Measurements from ENCODE around the gene CA10.

Gene CA10

DNA sequence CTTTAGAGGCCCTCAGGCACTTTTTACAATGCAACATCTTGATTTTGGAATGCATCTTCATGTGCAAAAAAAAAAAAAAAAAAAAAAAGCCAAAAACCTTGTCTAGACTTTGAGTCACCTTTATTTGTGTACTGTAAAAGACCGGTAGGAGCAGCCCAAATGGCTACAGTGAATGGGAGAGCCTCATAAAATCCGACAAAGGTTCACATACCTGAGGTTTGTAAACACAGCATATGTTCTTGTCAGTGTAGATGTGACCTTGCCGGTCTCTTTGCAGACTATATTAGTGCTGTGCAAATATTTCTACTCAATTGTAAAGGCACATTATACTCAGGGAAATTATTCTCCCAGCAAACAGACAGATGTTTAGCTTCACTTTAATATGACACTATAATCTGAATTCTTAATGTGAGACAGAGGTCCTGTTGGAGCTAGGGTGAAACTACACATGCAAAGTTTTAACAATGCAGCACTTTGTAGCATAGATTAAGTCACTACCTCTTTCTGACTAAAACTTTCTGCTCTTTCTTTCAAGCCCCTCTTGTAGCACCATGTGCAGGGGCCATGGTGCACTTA is 211.3 kb downstream of the CA10 start:
- no peak for DNase-seq (ENCODE audit: low spot score)

DNA sequence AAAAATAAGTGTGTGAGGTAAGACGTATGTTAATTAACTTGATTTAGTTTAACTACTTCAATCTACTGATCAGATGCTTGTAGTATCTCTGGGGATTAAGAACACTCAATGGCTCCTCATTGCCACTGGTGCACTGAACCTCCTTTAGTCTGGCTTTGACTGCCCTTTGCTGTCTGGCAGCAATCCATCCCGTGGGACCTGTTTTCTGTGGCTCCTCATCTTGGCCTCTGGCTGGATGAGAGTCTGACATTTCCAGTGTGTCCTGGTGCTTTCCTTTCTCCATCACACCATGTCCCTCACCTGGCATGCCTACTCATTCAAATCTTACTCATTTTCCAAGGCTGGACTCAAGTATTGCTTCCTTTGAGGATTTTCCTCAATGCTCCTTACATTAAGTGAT is 212.2 kb downstream of the CA10 start:
- DNase-seq (ENCODE audit: low spot score): no peak

DNA sequence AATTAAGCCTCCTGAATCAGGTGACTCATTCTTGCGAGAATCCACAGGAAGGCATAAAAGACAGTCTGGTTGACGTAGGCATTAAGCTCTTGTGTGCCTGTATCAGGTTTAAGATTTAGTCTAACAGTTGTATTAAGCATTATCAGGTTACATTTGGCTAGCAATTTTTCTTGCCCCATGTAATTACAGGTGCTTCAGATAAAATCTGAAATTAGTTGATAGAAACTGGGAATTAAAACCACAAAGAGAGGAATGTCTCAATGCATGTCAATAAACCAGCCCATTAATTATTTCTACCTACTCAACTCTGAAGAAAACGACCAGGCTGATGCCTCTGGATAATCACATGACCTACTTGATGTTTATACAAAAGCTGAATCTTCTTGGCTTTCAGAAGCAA is 217.2 kb downstream of the CA10 start:
- DNase-seq (ENCODE audit: low spot score): no peak

DNA sequence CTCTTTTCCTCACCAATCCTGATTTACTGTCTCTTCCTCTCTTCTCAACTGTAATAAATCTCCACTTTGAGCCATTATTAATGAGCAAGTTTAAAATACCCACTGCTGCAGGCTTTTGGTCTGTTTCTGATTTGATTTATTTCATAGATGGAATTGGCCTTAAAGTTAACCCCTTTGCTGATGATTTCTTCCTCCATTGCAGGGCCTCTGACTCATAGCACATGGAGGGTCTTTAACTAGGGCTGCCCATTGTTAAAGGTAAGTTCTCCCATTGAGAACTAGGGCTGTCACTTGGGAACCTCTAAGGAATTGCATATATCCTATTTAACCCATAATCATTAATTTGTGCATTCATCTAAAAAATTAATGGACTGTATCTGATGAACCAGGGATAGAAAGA is 221.2 kb downstream of the CA10 start:
- DNase-seq (ENCODE audit: low spot score): no peak

DNA sequence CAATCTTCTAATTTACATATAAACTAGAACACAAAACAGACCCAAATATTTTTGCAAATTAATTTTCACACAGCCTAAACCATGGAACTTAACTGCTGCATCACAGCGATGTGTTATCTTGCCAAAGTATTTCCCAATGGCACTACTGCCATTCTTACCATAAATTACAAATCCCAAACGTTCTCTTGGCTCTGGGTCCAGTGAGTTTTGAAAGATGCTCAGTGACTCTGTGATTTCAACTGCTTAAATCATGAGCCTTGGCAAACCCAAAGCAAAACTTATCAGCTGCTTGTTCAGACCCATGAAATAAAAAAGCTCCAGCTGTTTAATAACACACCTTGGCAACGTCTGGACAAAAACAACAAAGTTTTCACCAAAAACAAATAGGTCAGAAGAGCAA is 223.0 kb downstream of the CA10 start:
- DNase-seq (ENCODE audit: low spot score): no peak

DNA sequence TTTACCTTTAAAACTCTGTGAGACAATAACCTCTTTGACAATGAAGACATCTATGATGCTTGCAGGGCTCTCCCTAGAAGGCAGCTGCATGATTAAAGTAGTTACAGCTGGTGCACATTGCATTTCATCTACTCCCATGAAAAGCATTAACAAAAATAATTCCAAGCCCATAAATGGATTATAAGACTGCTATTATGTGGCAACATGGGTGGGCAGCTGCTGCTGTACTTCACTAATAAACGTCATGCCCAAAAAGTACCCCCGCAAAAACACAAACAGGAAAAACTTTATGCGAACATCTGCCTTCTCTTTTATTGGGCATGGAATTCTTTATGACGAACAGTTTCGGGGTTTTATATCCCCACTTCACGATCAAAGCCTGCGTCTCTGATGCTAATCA is 224.9 kb downstream of the CA10 start:
- DNase-seq (ENCODE audit: low spot score): no peak

DNA sequence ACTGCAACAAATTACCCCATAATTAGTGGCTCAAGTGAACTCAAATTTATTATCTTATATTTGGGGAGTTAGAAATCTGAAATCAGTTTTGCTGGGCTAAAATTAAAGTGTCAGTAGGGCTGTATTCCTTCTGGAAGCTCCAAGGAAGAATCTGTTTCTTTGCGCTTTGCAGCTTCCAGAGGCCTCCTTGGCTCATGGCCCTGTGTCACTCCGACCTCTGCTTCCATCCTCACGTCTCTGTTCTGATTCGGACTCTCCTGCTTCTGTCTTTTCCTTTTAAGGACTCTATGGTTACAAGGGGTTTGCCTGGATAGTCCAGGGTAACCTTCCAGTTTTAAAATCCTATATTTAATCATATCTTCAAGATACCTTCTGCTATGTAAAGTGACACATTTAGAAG is 232.1 kb downstream of the CA10 start:
- DNase-seq (ENCODE audit: low spot score): no peak

DNA sequence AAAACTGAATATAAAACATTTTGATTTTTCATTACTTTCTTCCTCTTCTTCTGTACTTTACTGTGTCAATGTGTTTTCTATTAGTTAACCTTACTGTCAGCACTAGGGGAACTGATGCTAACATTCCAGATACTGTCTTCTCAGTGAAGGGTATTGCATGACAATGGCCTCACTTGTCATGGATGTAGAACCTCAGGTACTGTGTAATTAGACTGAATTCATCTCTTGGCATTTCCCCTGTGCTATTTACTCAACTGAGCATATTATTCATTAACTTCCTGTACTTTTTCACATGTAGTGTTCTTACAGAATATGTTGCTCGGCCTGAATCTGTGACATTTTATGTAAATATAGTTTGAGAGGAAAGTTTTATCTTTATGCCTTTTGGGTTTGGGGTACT is 237.0 kb downstream of the CA10 start:
- DNase-seq (ENCODE audit: low spot score): no peak

DNA sequence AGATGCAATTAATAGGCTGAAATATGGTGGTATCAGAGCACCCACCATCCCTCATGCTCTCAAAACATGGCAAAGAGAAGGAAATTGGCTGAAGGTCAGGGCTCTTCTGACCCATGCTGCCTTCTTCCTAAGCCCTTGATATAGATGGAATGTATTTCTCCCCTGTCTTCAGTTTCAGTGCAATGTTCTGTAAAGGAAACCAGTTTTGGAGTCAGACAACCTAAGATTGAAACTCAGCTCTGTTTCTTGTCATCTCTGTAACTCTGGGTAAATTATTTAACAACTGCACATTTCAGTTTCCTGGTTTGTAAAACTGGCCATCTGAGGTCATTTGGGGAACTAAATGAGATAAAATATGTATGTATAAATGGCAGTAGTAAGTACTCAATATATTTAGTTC is 243.9 kb downstream of the CA10 start:
- no peak for DNase-seq (ENCODE audit: low spot score)

DNA sequence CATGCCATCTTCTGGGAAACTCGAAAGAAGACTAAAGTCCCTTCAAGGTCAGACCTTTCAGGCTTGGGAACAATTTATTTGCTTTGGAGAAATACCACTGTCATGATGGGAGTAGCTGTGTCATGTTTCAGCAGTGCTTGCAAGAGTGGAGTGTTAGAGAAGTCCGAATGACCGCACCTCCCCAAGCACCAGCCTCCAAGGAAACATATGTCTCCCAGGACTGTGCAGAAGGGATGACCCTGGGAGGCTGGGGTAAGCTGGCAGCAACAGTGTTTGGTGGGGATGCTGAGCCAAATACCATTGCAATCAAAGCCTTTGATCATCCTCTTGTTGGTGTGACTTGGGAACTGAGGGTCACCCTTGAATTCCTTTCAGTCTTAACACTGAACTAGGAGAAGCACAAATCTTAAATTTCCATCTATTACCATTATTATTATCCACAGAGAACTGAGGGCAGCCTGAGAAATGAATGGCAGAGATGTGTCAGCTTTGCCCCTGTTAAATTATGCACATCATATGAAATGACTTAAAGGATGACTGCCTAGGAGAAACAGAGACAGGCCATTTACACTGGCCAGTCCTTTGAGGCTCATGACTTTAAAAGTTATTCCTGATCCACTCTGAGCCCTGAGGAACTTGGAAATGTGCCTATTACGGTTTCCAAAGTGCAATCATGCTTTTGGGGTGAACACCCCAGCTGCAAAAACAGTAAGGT is 244.9 kb downstream of the CA10 start:
- no peak for DNase-seq (ENCODE audit: low spot score)

DNA sequence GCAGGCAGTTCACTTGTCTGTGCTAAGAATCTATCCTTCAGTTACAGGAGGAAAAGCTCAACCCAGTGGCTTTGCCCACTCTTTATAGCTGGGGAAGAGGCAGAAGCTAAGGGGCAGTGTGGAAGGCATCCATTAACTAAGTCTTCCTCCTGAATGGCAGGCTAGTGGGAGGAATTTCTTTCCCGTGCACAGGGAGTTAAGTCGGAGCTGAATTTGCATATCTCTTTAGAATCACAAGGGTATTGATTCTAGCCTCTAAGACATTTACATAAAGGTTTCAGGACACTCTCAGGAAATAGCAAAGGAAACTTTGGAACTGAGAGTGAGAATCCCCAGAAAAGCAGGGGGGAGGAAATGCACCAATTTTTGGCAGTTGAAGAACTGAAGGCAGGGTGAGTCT is 245.6 kb downstream of the CA10 start:
- DNase-seq (ENCODE audit: low spot score): no peak

DNA sequence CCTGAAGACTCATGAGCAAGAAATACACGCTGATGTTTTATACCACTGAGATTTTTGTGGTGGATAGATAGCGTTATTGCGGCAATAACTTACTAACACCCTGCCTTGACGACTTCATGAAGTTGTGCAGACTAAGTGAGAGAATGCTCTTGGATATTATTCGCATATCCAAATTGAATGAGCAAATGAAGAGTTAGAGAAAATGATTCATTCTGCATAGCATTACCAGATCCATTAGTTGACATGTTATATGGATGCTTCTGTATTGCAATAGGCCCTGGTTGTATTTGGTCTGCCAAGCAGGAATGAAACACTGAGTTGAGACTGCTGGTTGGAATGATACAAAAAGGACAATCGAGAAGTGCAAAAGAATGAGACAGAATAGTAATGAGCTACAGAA is 247.3 kb downstream of the CA10 start:
- DNase-seq (ENCODE audit: low spot score): no peak

DNA sequence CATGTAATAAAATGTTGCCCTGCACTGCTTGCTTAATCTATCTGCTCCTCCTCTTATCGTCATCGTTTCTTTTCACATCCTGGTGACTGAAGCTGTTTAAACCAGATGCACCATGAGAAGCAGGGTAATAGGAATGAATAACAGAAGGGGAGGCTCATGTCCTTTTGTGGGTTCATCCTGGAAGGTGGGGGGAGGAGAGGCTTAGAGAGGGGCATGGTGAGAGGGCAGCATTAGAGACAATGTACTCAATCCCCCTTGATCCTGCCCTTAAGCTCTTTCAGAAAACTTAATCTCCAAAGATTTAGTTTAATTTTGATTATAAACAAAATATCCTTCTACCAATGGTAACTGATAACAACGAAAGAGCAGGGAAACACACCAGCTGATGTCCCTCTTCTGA is 248.5 kb downstream of the CA10 start:
- no peak for DNase-seq (ENCODE audit: low spot score)

DNA sequence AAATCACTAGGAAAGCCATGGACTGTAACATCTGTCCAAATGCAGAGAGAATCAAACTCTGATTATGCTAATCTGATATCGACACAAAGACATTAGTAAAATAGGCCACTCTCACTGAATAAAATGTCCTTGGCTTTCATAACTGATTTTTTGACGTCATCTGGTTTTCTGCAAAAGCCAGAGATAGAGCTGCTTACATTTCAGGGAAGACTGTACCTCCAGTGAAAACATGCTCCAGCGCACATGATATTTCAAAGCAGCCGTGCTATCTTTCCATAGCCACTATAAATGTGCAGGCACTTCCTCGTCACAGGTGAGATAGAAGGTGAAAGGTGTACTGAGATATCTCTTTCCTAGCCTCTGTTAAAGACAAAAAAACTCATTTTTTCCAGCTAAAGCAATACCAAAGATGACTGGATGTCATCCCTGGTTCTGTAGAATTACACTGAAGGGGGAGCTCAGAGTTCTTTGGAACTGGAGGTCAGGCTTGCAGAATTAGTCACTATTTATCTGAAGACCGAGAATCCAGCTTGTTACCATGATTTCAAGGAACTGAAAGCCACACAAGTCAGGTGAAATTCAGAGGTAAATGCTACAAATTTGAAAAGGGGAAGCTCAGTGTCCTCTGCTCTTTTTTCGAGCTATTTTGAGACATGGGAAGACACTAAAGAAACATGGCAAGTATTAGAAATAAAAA is 249.5 kb downstream of the CA10 start:
- no peak for DNase-seq (ENCODE audit: low spot score)

DNA sequence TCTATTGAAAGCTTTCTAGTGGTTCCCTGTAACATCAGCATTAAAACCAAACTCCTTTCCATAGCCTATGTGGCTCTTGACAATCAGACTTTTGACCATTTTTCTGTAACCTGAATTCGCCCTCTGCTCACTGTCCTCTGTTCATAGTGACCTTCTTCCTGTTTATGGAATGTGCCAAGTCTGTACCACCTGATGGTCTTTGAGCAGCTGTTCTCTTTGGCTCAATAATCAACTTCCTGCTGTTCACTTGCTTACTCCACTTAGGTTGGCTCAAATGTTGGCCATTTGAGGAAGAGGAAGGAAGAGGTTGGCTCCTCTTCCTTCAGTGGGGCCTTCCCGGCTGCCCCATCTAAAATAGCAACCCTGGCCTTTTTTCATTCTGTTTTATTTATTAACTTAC is 251.5 kb downstream of the CA10 start:
- DNase-seq (ENCODE audit: low spot score): no peak

DNA sequence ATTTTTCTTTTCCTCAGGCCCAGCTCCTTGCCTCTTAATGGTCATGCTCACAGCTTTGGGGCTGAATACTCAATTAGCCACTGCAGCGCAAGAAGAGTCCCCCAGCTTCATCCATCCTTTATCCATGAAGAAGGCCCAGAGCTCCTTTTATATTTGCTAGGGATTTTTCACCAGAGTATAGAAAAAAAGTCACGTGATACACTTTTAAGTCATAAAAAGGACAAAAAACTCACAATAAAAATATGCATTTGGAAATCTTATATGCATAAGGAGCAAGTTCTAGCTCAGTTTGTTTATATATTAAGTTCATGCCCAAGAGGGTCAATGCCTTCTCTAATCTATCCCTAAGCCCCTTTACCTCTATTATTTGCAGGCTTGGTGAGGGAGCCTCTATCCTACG is 254.1 kb downstream of the CA10 start:
- DNase-seq (ENCODE audit: low spot score): no peak

DNA sequence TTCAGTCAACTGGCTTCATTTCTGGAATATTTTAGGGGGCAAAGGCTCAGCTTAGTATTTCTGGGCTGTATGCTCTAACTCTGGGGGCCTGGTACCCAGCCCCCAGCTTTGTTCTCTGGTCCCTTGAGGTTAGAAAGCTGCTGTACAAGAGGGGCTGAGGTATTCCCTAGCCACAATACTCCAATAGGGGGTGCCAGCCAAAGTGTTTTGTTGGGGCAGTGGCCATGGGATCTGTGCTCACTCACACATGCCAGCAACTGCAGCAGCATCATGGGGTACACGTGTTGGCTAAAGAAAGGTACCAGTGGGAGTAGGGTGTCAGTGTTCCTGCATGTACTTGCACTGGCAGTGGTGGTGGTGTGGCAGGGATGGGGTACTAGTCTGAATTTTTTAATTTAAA is 257.3 kb downstream of the CA10 start:
- DNase-seq (ENCODE audit: low spot score): no peak

DNA sequence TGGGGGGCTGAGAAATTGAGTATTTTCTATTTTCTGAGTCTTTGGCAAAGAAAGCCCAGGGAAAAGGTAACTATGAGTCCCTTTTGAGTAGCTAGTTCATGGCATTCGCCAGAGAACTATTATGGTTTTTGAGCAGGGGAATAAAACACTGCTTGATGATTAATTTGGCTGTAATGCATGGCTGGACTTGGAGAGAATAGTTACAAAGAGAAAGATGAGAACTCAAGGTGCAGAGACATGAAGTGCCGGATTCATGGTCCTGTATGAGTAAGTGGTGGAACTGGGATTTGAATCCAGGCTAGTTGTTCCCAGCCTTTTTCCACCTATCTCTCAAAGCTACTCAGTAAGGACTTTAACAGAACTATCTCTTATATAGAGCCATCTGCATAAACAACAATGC is 266.6 kb downstream of the CA10 start:
- DNase-seq (ENCODE audit: low spot score): no peak

DNA sequence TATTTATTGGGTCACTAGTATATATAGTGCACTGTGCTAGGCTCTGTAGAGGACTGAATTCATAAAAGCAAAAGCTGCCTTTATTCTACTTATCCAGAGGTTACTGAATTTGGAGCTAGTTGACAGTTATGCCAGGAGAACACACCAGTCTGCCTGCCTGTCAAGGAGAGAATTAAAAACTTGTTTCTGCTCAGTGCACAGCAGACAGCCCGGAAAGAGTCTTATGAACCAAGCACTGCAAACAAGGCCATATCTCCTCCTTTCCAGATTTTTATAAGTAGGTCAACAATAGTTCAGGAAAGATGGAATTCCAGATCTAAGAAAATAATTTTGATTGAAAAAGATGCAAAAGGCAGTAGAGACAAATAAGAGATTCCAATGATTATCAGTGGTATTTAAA is 267.8 kb downstream of the CA10 start:
- DNase-seq (ENCODE audit: low spot score): no peak

DNA sequence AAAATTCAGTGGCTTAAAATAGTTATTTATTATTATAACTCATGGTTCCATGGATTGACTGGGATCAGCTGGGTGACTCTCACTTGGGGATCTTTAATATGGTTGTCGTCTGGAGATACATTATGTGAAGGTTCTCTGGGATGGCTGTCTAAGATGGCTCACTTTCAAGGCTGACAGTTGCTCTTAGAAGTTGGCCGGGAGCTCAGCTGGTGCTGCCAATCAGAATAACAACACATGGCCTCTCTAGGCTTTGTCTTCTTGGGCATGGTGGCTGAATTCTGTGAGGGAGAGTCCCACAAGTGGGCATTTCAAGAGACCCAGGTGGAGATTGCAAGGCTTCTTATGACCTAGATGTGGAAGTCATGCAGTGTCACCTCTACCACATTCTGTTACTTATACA is 269.7 kb downstream of the CA10 start:
- DNase-seq (ENCODE audit: low spot score): no peak

DNA sequence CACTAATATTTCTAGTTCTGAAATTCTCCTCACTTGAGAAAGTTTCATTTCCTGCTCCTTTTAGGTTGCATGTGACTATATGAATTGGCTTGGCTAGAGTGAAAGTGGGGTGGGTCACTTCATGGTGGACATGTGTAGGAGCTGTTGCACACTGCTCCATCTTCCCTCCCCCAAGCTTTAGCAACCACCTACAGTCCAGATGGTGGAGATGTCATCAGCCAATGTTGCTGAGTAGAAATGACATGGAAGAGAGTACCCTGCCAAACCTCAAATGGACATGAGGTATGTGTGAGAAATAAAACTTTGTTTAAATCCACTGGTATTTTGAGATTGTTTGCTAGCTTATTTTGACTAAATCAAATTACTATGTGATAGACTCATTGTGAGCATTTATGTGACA is 281.5 kb downstream of the CA10 start:
- no peak for DNase-seq (ENCODE audit: low spot score)

DNA sequence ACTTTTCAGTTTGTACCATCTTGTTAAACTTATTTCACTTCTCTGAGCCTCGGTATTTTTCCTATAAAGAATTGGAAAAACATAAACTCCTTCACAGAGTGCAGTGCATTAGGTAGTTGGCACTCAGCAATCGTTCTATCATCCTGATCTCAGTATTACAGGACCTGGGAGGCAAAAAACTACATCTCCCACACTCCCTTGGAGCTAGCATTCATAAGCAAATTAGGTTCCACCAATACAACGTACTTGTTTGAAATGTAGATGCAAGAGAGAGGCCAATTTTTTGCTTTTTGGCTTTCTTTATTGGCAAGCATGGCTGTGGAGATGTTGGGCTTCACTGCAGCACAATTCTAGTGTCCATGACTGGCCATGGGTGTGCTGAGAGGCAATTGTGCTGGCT is 285.2 kb downstream of the CA10 start:
- DNase-seq (ENCODE audit: low spot score): no peak

DNA sequence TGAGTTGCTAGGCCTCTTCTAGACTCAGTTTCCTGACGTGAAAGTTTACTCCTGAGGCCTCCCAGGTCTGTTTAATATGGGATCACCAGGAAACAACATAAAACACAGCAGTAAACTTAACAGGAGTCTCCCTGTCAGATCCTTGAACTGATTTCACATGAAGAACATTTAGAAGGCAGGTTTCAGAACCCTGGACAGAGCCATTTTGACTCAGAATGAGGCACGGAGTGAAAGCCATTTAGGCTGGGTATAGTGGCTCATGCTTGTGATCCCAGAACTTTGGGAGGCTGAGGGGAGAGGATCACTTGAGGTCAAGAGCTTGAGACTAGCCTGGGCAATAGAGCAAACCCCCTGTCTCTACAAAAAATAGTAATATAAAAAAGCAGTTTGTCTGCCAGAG is 289.1 kb downstream of the CA10 start:
- DNase-seq (ENCODE audit: low spot score): no peak
